Fibroblast of lung (primary cell): ENCODE data around the gene GABRP.

Source experiments
- CTCF ChIP-seq, 2 donors: IDR thresholded peaks in 1 of 2; conservative IDR thresholded peaks in 1 of 2; 1 replicate in 1 of 2; 2 replicates in 1 of 2; pipeline ENCODE4 v1.5.1; 2011 to 2012; ENCODE audit warnings: low read length in 2 of 2, control low read depth in 1 of 2, inconsistent platforms in 1 of 2, low read depth in 1 of 2, mild to moderate bottlenecking in 1 of 2
- EZH2 ChIP-seq: IDR thresholded peaks from 2 replicates; pipeline ENCODE4 v1.5.1; 2012; ENCODE audit warnings: low read length, control low read depth, mild to moderate bottlenecking; ENCODE audit errors: missing control alignments

DNA sequence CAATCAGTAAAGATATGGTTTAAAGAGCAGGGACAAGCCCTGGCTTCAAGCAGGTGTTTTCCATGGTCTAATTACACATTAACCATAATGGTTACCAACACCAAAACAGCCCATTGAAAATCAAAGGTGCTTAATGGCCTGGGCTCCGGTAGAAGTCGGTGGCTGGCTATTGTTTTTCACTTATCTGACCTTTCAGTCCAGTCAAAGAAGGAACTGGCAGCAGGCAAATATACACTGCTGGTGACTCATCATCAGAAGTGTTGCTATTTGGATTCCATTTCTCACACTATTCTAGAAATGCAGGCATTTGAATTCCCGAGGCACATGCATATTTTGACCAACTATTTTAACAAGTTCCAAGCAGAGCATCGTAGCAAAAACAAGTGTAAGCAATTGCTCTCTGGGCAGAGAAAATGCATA is 26.3 kb upstream of the GABRP start:
- TF ChIP-seq EZH2 (no peak), CTCF (conservative IDR thresholded peaks at IDR 0.05 in 1 of 2, IDR thresholded peaks at IDR 0.05 in 1 of 2; ENCODE audit: low read depth in 1 of 2, low read length in 2 of 2) (no peak)
